Measurements from ENCODE around the gene ARL5A.

DNA sequence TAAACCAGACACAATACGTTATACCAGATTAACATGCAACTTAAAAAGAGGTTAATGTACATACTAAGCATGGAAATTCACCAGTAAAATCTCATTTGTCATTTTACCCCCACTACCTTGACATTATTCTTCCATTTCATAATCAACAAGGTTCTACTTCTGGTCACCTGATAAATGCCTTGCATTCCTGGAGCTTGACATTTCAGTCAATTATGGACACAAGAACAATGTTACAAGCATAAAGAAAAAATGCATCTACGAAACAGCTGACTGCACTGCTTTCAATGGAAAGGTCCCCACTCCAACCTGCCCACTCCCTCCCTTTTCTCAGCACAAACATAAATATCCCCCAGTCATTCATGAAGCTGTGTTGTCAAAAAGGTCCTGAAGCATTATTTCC is 31.4 kb downstream of the ARL5A start:
- TF ChIP-seq EZH2 (IDR thresholded peaks at IDR 0.05; ENCODE audit: insufficient read depth, poor library complexity, severe bottlenecking) (no peak), EZH2phosphoT487 (IDR thresholded peaks at IDR 0.05; ENCODE audit: insufficient read depth, low read depth) (no peak)
